ENCODE results near the gene GPI.

The GPI gene

DNA sequence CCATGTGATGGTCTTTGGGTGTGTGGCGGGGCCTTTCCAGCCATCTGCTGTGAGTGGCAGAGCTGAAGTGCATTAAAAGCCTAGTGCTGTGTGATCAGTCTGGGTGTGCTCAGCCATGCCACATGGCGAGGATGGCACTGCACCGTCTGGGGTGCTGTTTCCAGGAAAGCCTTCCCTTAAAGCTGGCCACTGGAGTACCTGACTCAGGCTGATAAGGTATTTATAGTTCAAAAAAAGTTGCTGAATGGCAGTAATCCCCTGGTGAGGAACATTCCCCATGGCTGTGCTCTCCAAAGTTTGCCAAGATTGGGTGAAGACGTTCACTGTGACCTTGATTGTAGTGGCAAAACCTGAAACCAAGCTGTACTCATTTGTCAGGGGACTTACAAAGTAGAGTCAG, 6.0 kb downstream of the GPI start:
- no peak for DNase-seq (ENCODE audit: low read depth)
- TF ChIP-seq, protein P1, sequence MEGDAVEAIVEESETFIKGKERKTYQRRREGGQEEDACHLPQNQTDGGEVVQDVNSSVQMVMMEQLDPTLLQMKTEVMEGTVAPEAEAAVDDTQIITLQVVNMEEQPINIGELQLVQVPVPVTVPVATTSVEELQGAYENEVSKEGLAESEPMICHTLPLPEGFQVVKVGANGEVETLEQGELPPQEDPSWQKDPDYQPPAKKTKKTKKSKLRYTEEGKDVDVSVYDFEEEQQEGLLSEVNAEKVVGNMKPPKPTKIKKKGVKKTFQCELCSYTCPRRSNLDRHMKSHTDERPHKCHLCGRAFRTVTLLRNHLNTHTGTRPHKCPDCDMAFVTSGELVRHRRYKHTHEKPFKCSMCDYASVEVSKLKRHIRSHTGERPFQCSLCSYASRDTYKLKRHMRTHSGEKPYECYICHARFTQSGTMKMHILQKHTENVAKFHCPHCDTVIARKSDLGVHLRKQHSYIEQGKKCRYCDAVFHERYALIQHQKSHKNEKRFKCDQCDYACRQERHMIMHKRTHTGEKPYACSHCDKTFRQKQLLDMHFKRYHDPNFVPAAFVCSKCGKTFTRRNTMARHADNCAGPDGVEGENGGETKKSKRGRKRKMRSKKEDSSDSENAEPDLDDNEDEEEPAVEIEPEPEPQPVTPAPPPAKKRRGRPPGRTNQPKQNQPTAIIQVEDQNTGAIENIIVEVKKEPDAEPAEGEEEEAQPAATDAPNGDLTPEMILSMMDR (conservative IDR thresholded peaks at IDR 0.05; ENCODE audit: control insufficient read depth, insufficient read depth, low read depth, low read length): no peak
- H3K4me3 ChIP-seq (ENCODE audit: control insufficient read depth, low read depth, low read length): no peak overlapping the region

DNA sequence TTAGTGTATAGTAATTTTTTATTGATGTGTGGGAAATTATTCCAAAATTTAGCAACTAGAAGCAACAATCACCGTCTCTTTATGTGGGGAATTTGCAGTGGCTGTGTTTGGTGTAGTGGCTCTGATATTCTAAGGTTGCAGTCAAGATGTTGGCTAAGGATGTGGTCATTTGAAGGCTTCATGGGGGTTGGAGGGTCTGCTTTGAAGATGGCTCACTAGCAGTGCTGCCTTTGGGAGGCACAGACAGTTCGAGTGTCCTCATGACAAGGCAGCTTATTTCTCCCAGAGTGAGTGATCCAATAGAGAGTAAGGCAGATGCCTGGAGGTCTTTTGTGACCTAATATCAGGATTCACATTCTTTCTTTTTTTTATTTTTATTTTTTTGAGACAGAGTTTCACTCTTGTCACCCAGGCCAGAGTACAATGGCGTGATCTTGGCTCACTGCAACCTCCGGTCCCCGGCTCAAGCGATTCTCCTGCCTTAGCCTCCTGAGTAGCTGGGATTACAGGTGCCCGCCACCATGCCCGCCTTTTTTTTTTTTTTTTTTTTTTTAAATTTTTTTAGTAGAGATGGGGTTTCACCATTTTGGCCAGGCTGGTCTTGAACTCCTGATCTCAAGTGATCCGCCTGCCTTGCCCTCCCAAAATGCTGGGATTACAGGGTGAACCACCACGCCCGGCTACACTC, 8.7 kb downstream of the GPI start:
- no peak for DNase-seq (ENCODE audit: low read depth)
- TF ChIP-seq, protein P1 (conservative IDR thresholded peaks at IDR 0.05; ENCODE audit: control insufficient read depth, insufficient read depth, low read depth, low read length): no peak
- no peak overlapping the region for H3K4me3 ChIP-seq (ENCODE audit: control insufficient read depth, low read depth, low read length)

DNA sequence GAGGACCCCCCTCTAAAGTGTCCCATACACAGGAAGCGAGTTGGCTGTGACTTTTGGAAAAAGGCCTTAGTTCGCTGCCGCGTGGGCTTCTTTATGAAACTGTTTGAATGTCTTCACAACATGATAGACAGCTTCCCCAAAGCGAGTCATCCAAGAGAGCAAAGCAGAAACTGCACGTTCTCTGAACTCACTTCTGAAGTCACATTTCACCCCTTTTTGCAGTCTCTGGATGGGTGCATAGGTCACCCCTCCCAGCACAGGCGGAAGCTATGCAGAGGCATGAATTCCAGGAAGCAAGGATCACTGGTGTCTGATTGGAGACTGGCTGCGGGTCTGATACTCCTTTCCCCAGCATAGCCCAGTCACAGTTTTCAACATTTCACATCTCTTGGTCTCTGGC, 10.6 kb downstream of the GPI start:
- TF ChIP-seq, protein P1 (conservative IDR thresholded peaks at IDR 0.05; ENCODE audit: control insufficient read depth, insufficient read depth, low read depth, low read length): no peak
- DNase-seq (ENCODE audit: low read depth): peak; percentile 30
- no peak overlapping the region for H3K4me3 ChIP-seq (ENCODE audit: control insufficient read depth, low read depth, low read length)

DNA sequence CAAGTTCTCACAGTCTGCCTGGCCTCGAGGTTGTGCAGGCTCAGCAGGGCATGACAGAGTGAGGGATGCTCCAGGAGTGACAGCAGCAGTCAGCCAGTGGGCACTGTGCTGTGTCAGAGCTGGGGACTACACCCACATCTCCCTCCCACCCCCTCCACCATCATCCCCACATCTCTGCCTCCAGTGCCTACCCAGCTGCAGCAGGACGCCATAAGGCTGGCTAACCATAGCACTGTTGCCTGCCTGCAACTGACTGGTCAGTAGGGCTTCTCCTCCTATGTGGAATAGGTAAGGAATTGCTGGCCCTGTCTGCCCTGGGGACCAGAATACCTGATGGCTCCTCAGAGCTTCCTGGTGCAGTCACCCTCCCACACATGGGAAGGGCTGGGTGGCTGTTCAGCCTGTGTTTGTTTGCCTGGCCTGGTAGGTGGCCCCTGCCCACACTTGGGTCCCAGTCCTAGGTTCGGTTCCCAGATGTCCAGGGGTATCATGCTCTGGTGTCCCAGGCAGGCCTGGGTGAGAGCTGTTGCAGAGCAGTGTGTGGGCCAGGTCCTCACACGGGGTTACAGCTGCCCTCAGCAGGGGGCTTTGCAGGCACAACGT, 15.7 kb downstream of the GPI start:
- H3K4me3 ChIP-seq (ENCODE audit: control insufficient read depth, low read depth, low read length): no peak overlapping the region
- TF ChIP-seq, protein P1 (conservative IDR thresholded peaks at IDR 0.05; ENCODE audit: control insufficient read depth, insufficient read depth, low read depth, low read length): no peak
- no peak for DNase-seq (ENCODE audit: low read depth)

DNA sequence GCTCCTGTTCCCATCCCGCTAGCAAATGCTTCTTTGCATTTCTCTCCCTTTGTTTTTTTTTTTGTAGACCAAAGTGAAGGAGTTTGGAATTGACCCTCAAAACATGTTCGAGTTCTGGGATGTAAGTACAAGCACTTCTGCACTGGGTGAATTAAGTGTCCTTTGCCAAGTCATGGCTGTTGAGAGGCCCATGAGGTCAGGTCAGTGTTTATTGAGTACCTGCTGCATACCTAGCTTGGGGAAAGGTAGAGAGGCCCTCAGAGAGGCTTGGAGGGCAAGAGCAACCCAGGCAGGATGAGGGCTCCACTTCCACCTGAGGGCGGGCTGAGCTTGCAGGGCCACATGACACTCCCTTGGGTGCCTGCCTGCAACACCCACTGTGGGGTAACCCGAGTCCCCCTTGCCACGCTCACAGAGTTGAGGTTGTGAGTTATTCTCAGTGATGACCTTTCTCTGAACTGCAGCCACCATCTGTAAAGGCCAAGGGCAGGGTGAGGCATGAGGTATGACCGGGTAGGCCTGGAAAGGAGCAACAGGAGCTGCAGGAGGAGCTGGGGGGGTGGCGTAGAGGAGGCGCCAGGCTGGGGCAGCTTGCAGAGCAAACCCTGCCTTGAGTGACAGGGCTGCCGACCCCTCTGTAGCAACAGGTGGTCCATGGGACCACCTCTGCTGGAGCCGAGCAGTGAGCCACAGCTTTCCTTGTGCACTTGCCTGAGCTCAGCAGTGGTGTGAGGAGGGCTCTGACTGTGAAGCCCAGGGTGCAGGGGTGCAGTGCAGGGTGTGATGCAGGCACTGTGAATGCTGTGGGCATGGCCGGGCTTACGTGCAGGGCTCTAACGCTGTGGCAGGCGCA, 16.6 kb downstream of the GPI start:
- no peak for DNase-seq (ENCODE audit: low read depth)
- TF ChIP-seq, protein P1 (conservative IDR thresholded peaks at IDR 0.05; ENCODE audit: control insufficient read depth, insufficient read depth, low read depth, low read length): no peak

DNA sequence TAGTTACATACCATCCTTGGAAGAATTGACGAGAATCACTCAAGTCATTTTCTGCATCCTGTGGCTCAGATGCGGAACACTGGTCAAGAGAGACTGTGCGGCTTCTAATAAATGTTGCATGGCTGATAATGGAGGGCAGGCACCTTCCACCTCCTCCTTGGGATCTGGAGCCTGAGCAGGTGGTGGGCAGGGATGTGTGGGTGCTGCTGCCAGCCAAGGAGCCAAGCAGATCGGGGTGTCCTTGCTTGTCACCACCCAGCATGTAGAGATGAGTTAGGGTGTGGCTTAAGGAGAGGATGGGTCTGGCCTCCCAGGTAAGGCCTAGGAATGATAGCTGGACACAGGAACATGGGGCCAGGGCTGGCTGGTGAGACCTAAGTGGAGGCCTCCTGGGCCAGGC, 17.5 kb downstream of the GPI start:
- DNase-seq (ENCODE audit: low read depth): no peak
- TF ChIP-seq, protein P1 (conservative IDR thresholded peaks at IDR 0.05; ENCODE audit: control insufficient read depth, insufficient read depth, low read depth, low read length): no peak
- H3K4me3 ChIP-seq (ENCODE audit: control insufficient read depth, low read depth, low read length): no peak overlapping the region

More for the DNA sequence above, 16.6 kb downstream of the GPI start:
- no peak overlapping the region for H3K4me3 ChIP-seq (ENCODE audit: control insufficient read depth, low read depth, low read length)
